GM12878 (cell line): ENCODE results near the gene KRTAP2-4. TPM values are rescaled to one million over a fixed set of nuclear protein-coding genes. Genes with fewer than 3 reads are reported as not detected.

Source experiments
- ATAC-seq: fragments of 200-7000 bp; cut with Tn5 transposase; 3 replicates; pipeline ENCODE4 v1.9.1; 2020; ENCODE audit warnings: mild to moderate bottlenecking, moderate library complexity
- BruUV-seq: library from RNA; stranded (reverse); fragments of 400-500 nt; replicated peaks from 2 replicates; lab custom pipeline; 2021; lab: Mats Ljungman, UMichigan
- CTCF ChIA-PET: fragments of 300-600 bp; sonication (Branson Sonifier 250); formaldehyde crosslinking; extraction: SDS; loops from one replicate; lab custom pipeline; 2021; ENCODE audit warnings: inconsistent platforms; lab: Yijun Ruan, JAX
- POLR2A ChIA-PET: fragments of 350-600 bp; formaldehyde crosslinking; extraction: SDS; loops from one replicate; lab custom pipeline; 2021; ENCODE audit warnings: inconsistent platforms; lab: Charles Lee
- RAD21 ChIA-PET: fragments of 300-600 bp; sonication (Branson Sonifier 250); formaldehyde crosslinking; loops from one replicate; lab custom pipeline; 2023; ENCODE audit warnings: antibody characterized with exemption; ENCODE audit not compliant: unreplicated experiment; lab: Charles Lee
- SMC1A ChIA-PET: fragments of 300-600 bp; sonication (Branson Sonifier 250); formaldehyde crosslinking; loops from one replicate; lab custom pipeline; 2023; ENCODE audit not compliant: unreplicated experiment, uncharacterized antibody; lab: Charles Lee
- DNase-seq: peaks from one replicate; pipeline ENCODE4 v3.0.0-alpha.2; 2011; ENCODE audit warnings: low read depth, low spot score
- FAIRE-seq: peaks from 3 replicates; lab custom pipeline; 2011; peaks lifted over from hg19 to GRCh38; lab: Jason Lieb, UNC
- H2AFZ ChIP-seq: 2 replicates; pipeline ENCODE4 v1.6.0; 2011; ENCODE audit warnings: low read depth, low read length, control low read depth; ENCODE audit not compliant: control insufficient read depth
- H3K27ac ChIP-seq: 2 replicates; pipeline ENCODE4 v1.5.1; 2011; ENCODE audit warnings: control low read depth; ENCODE audit not compliant: control insufficient read depth, insufficient read depth
- H3K27me3 ChIP-seq, 2 experiments: replicated peaks in 1 of 2; 2 replicates each; pipeline versions ENCODE4 v1.6.0 to v1.6.1; 2011; ENCODE audit warnings: low read length in 1 of 2; ENCODE audit not compliant: control insufficient read depth in 2 of 2, insufficient read depth in 2 of 2
- H3K36me3 ChIP-seq, 2 experiments: 2 replicates each; pipeline ENCODE4 v1.5.1; 2011; ENCODE audit warnings: low read length in 1 of 2; ENCODE audit not compliant: control insufficient read depth in 2 of 2, insufficient read depth in 2 of 2
- H3K4me1 ChIP-seq: 2 replicates; pipeline ENCODE4 v1.6.1; 2011; ENCODE audit warnings: mild to moderate bottlenecking, low read length, moderate library complexity, mixed read lengths; ENCODE audit not compliant: control insufficient read depth, insufficient read depth
- H3K4me2 ChIP-seq: 2 replicates; pipeline ENCODE4 v1.6.0; 2011; ENCODE audit warnings: control low read depth; ENCODE audit not compliant: control insufficient read depth, insufficient read depth
- H3K4me3 ChIP-seq: fragments of 200-600 bp; sonication (generic); 2 replicates; pipeline ENCODE4 v1.5.1; 2016
- H3K79me2 ChIP-seq: 2 replicates; pipeline ENCODE4 v1.6.0; 2011; ENCODE audit warnings: low read length; ENCODE audit not compliant: control insufficient read depth, insufficient read depth
- H3K9ac ChIP-seq: 2 replicates; pipeline ENCODE4 v1.8.0; 2011; ENCODE audit warnings: low read length, control low read depth, mixed read lengths; ENCODE audit not compliant: control insufficient read depth, insufficient read depth
- H3K9me3 ChIP-seq: replicated peaks from 3 replicates; pipeline ENCODE4 v1.5.1; 2011; ENCODE audit warnings: mild to moderate bottlenecking, low read length; ENCODE audit not compliant: control insufficient read depth, insufficient read depth
- H4K20me1 ChIP-seq: 2 replicates; pipeline ENCODE4 v1.6.0; 2011; ENCODE audit not compliant: control insufficient read depth, insufficient read depth
- ATF7 ChIP-seq: fragments of 450-650 bp; IDR thresholded peaks from 2 replicates; pipeline ENCODE4 v1.6.1; 2016; ENCODE audit warnings: low read depth, mild to moderate bottlenecking
- BCL11A ChIP-seq: IDR thresholded peaks from 2 replicates; pipeline ENCODE4 v1.6.1; 2011; ENCODE audit warnings: low read depth, low read length
- CUX1 ChIP-seq: IDR thresholded peaks from 2 replicates; pipeline ENCODE4 v1.6.1; 2012; ENCODE audit warnings: improper control_type of control experiment, low read depth, low read length; ENCODE audit not compliant: insufficient replicate concordance
- ESRRA ChIP-seq: IDR thresholded peaks from 2 replicates; pipeline ENCODE4 v1.6.1; 2012; ENCODE audit warnings: mild to moderate bottlenecking, low read length, improper control_type of control experiment
- GATAD2B ChIP-seq: fragments of 450-650 bp; conservative IDR thresholded peaks from 2 replicates; pipeline ENCODE4 v1.6.1; 2017; ENCODE audit warnings: low read depth, mild to moderate bottlenecking, moderate library complexity
- HDAC2 ChIP-seq: fragments of 200-600 bp; sonication (generic); IDR thresholded peaks from 2 replicates; pipeline ENCODE4 v1.6.1; 2017
- IKZF1 ChIP-seq: fragments of 450-650 bp; conservative IDR thresholded peaks from 2 replicates; pipeline ENCODE4 v1.6.1; 2017; ENCODE audit warnings: antibody characterized with exemption, mild to moderate bottlenecking
- MTA3 ChIP-seq: IDR thresholded peaks from 2 replicates; pipeline ENCODE4 v1.6.1; 2012; ENCODE audit warnings: low read length, inconsistent platforms, borderline replicate concordance
- MXI1 ChIP-seq: fragments of 150-350 bp; IDR thresholded peaks from 2 replicates; pipeline ENCODE4 v1.6.1; 2011; ENCODE audit warnings: low read depth, mild to moderate bottlenecking, inconsistent platforms, low read length, improper control_type of control experiment
- NBN ChIP-seq: fragments of 450-650 bp; IDR thresholded peaks from 2 replicates; pipeline ENCODE4 v1.6.1; 2016
- NFIC ChIP-seq: IDR thresholded peaks from 2 replicates; pipeline ENCODE4 v1.6.1; 2012; ENCODE audit warnings: low read depth, mild to moderate bottlenecking, inconsistent platforms, low read length, moderate library complexity
- NFYA ChIP-seq: IDR thresholded peaks from 2 replicates; pipeline ENCODE4 v1.6.1; 2011; ENCODE audit warnings: low read depth, mild to moderate bottlenecking, low read length, improper control_type of control experiment, borderline replicate concordance
- NR2C2 ChIP-seq: IDR thresholded peaks from 2 replicates; pipeline ENCODE4 v1.6.1; 2011; ENCODE audit warnings: borderline replicate concordance, low read depth; ENCODE audit not compliant: control insufficient read depth, insufficient read length
- NR2F1 ChIP-seq: fragments of 450-650 bp; conservative IDR thresholded peaks from 2 replicates; pipeline ENCODE4 v1.6.1; 2017; ENCODE audit warnings: mild to moderate bottlenecking
- POLR2A ChIP-seq: IDR thresholded peaks from 2 replicates; pipeline ENCODE4 v1.6.1; 2011; ENCODE audit warnings: low read depth, mild to moderate bottlenecking, low read length
- RAD51 ChIP-seq: fragments of 450-650 bp; IDR thresholded peaks from 2 replicates; pipeline ENCODE4 v1.6.1; 2016; ENCODE audit warnings: moderate library complexity, mild to moderate bottlenecking, inconsistent platforms
- RBBP5 ChIP-seq: fragments of 200-600 bp; sonication (generic); conservative IDR thresholded peaks from 2 replicates; pipeline ENCODE4 v1.6.1; 2016
- RFX5 ChIP-seq: IDR thresholded peaks from 2 replicates; pipeline ENCODE4 v1.6.1; 2011; ENCODE audit warnings: low read depth, low read length, improper control_type of control experiment
- ZNF207 ChIP-seq: fragments of 450-650 bp; IDR thresholded peaks from 2 replicates; pipeline ENCODE4 v1.6.1; 2014; ENCODE audit warnings: antibody characterized with exemption, mild to moderate bottlenecking, borderline replicate concordance
- ZNF24 ChIP-seq: fragments of 450-650 bp; IDR thresholded peaks from 2 replicates; pipeline ENCODE4 v1.6.1; 2017; ENCODE audit warnings: antibody characterized with exemption, mild to moderate bottlenecking
- WGBS: methylation state at CpG from one replicate; pipeline ENCODE4 v1.1.6; 2016; ENCODE audit warnings: low lambda C conversion rate; ENCODE audit not compliant: insufficient replicate concordance, insufficient coverage; ENCODE audit errors: missing lambda C conversion rate; 5-methylcytosine and 5-hydroxymethylcytosine counted together
- in situ Hi-C: fragments of 300-500 bp; cut with MboI; formaldehyde crosslinking; loops from 9 replicates; pipeline ENCODE4 v1.14.3; 2018; ENCODE audit warnings: mixed read lengths
- intact Hi-C: fragments of 100-400 bp; cut with micrococcal nuclease; formaldehyde crosslinking; loops from one replicate; pipeline ENCODE4 v1.14.2; 2022; ENCODE audit not compliant: unreplicated experiment
- polyA plus RNA-seq, 11 experiments: library from polyadenylated mRNA; depleted of rRNA in 4 of 11; unstranded in 6 of 11; stranded (reverse) in 5 of 11; fragments of >200 nt; fragmentation: Nextera tagmentation in 4 of 11; fragmentation: Illumina TruSeq in 1 of 11; extraction: Ambion mirVana in 4 of 11; extraction: Trizol in 1 of 11; gene quantifications; 1 replicate in 1 of 11; 2 replicates in 10 of 11; pipeline versions ENCODE4 v1.2.1 to v1.2.3, GENCODE V29; 2011 to 2016; ENCODE audit warnings: inconsistent platforms in 2 of 11, missing spikeins in 2 of 11, low read depth in 1 of 11
- total RNA-seq, 4 experiments: library from RNA; depleted of rRNA in 3 of 4; stranded (reverse); fragments of >200 nt in 3 of 4; fragmentation: Illumina TruSeq in 1 of 4; extraction: Trizol in 1 of 4; gene quantifications; 2 replicates each; pipeline versions ENCODE4 v1.2.1 to v1.2.3, GENCODE V29; 2013 to 2021

The KRTAP2-4 gene
- total and polyA plus RNA-seq, 10 of the 15 experiments (the other 5 are each of a cell fraction or from before 2014, with no cell fraction given), result not detected

GRCh38 chr17:41058741-41059140, 6.9 kb downstream of the KRTAP2-4 start:
- DNase-seq (no peak), ATAC-seq (no peak), FAIRE-seq (no peak)
- H2AFZ ChIP-seq, result no peak overlapping the region
- H3K79me2 ChIP-seq, result no peaks in the 10 kb centered on the region
- ChIA-PET POLR2A (no interaction called here), CTCF (no interaction called here), SMC1A (interaction anchor here (0.6 kb wide), 1 partner anchor 386 kb away, joined by 3 read pairs; no protein-coding TSS in a partner anchor), RAD21 (no interaction called here)
- in situ Hi-C loops (no loop called here), intact Hi-C loops (no loop called here)
- H3K9me3 ChIP-seq, result no peaks in the 10 kb centered on the region
- 17% methylated on average over 5 of the region's 5 CpGs for WGBS
- H3K4me1 ChIP-seq, result no peaks in the 10 kb centered on the region
- H3K4me3 ChIP-seq, result no peak overlapping the region
- no peak overlapping the region for H3K9ac ChIP-seq
- H3K27me3 ChIP-seq, result no peaks in the 10 kb centered on the region
- no peak overlapping the region for H3K4me2 ChIP-seq
- H3K27ac ChIP-seq, result no peak overlapping the region
- BruUV-seq, result no TSS peak
- no peaks in the 10 kb centered on the region for H4K20me1 ChIP-seq
- no peak for TF ChIP-seq RBBP5
- no peak for TF ChIP-seq MTA3
- no peak for TF ChIP-seq IKZF1
- TF ChIP-seq ZNF207, result no peak
- TF ChIP-seq NR2F1, result no peak
- no peak for TF ChIP-seq NFYA
- no peak for TF ChIP-seq HDAC2
- no peak for TF ChIP-seq NFIC
- no peak for TF ChIP-seq RFX5
- TF ChIP-seq POLR2A, result no peak
- no peak for TF ChIP-seq RAD51
- TF ChIP-seq MXI1, result no peak
- no peak for TF ChIP-seq ESRRA
- TF ChIP-seq NR2C2, result no peak
- no peak for TF ChIP-seq BCL11A
- TF ChIP-seq ATF7, result no peak
- TF ChIP-seq ZNF24, result no peak
- no peak for TF ChIP-seq NBN
- TF ChIP-seq CUX1, result no peak
- no peak for TF ChIP-seq GATAD2B
- TF ChIP-seq, all 136 proteins: peak for 0
- H3K36me3 ChIP-seq, result no peaks in the 10 kb centered on the region
